GM18861 (cell line): ENCODE data around the gene B3GALT5.

Source experiments
- ATAC-seq: cut with Tn5 transposase; IDR thresholded peaks from one replicate; pipeline ENCODE4 v1.9.1; 2021; ENCODE audit not compliant: unreplicated experiment

Gene B3GALT5

DNA sequence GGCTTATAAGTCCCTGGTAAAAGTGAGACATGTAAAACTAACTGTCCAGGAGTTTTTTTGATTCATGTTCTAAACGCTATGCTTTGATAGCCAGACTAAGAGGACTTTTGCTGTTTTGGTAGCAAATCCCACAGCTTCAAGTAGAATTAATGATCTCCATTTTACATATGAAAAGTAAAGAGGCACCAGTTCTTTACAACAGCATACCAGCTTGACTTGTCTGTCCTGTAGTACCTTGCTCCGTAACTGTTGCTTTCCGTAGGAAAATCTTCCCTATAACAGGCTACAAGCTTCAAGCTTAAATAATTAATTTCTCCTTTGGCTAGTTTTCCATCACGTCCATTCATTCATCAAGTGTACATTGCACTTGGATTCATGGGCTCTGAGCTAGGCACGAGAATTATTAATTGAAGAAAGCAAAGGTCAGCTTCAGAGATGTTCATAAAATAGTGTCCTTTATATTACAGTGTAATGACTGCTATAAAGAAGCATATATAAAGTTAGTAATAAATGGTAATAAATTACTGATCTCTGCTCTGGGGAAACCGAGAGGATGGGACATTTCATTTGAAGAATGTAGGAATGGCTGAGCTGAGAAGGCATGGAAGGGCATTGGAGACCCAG lies 29.2 kb downstream of the B3GALT5 start:
- no peak for ATAC-seq

DNA sequence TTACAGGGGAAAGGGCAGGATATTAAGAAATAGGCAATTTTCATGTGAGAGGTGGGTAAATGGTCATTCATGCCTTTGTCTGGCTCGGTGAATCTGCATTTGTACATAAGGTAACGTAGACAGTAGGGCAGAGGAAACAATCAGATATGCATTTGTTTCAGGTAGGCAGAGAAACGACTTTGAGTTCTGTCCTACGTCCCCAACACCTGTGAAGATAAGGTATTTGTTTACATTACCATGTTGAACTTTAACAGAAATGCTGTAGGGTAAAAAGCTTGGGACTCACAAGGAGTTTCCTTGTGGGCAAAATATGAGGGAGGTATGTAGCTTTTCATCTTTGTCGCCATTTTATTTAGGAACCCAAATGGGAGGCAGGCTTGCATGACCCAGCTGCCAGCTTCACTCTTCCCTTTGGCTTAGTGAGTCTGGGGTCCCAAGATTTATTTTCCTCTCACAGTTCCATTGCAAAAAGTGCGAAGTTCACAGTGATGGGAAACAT lies 31.4 kb downstream of the B3GALT5 start:
- no peak for ATAC-seq

DNA sequence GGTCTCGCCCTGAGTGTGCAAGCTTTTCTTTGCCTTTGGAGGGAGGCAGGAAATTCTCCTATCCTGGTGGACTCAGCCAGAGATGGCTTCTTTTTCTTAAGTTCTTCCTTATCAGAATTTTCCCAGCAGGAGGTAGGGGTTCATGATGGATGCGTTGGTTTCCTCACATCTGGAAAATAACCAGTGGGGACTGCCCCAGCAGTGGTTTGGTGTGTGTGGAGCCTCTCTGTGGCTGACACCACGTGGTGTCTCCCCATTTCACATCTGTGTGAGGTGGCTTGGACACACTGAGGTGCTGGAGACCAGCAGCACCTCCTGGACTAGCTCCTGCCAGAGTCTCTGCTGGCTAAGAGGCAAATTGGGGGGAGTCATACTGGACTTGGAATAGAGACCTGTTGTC lies 32.6 kb downstream of the B3GALT5 start:
- no peak for ATAC-seq

DNA sequence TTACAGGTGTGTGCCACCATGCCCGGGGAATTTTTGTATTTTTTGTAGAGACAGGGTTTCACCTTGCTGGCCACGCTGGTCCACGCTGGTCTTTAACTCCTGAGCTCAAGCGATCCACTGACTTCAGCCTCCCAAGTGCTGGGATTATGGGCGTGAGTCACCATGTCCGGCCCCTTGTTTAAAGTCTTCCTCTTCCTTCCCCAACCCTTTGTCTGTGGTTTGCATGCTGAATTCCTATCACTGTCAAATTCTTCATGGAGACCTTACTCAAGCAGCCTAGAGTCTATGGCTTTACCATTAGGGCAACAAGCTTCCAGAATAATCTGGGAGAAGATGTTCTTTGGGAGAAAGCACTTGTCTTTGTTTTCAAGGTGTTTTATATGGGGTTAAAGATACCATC lies 34.7 kb downstream of the B3GALT5 start:
- ATAC-seq, result no peak

DNA sequence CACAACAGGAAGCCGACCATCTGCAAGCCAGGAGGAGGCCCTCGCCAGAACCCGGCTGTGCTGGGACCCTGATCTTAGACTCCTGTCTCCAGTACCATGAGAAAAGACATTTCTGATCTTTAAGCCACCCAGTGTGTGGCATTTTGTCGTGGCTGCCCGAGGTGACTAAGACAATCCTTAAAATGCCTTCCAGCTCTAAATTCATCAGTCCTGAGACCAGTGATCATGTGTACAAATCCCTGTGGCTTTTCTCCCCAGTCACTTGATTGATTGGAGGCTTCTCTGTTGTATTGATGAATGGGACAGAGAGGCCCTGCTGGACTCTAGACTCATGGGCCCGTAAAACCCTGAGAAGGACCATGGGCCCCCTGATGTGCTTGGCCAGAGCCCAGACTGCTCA lies 36.1 kb downstream of the B3GALT5 start:
- ATAC-seq, result no peak

DNA sequence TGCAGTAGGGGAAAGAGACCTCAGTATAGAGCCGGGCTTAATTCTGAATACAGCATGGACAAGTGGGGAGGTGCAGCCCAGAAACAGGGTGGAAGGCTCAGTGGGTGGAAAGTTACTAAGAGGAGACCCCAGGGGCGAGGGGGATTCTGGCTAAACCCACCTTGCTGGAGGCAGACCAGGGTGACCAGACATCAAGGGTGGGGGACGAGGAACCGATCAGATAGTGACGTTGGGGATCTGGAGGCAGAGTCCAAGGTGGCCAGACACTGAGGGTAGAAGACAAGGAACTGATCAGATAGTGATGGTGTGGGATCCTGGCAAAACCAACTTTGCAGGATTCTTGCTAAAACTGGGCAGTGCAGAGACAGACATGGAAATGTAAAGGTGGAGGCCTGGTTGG lies 36.8 kb downstream of the B3GALT5 start:
- no peak for ATAC-seq

DNA sequence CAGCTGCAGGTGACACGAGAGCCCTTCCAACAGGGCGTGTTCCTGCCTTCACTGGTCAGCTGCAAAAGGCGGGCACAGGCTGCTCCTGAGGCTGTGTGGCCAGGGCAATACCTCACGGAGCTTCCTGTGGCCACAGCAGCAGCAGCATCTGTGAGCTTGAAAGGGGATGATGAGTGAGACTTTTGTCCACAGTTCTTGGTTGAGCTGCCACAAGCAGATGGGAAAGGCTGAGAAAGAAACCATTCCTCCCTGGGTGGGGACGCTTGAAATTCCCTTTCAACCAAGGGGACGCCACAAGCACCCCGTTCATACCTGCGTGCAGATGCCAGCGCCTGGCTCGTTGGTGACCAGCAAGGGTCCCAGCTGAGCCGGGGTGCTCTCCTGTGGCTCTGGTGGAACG lies 37.6 kb downstream of the B3GALT5 start:
- ATAC-seq, result no peak

DNA sequence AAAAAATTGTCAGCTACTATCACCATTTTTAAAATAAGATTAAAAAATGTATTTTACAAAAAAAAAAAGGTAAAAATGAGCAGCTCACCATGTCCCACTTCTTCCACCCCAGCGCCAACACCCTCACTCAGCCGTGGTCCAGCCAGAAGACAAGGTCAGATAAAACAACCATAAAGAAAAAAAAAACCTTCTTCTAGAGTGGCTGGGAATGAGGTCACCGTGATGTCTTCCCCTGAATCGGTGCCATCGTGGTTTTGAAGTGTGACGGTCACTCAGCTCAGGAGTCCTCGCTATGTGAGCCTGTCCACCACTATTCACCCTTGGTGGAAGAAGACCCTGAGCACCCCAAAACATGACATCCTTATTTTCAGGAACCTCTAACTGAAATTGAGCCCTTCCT lies 38.1 kb downstream of the B3GALT5 start:
- ATAC-seq, result no peak

DNA sequence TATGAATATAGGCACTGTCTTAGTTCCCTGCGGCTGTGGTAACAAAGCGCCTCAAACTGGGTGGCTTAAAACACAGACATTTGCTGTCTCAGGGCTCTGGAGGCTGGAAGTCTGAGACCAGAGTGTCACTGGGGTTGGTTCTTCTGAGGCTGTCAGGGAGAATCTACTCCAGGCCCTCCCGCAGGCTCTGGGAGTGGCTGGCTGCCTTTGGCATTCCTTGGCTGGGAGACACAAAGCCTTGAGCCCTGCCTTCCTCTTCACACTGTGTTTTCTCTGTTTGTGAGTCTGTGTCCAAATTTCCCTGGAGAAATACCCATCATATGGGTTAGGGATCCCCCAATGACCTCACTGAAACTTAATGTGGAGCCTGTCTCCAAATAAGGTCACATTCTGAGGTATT lies 38.5 kb downstream of the B3GALT5 start:
- no peak for ATAC-seq

DNA sequence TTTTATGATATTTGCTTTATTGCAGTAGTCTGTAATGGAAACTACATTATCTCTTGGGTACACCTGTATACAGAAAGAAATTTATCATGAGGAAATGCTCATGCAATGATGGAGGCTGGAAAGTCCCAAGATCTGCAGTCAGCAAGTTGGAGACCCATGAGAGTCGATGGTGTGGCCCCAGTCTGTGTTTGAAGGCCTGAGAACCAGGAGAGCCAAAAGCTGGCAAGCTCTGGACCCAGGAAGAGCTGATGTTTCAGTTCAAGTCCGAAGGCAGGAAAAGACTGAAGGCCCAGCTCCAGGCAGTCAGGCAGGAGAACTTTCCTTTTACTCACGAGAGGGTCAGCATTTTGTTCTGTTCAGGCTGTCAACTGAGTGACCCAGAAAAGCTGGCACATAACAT lies 42.2 kb downstream of the B3GALT5 start:
- no peak for ATAC-seq

DNA sequence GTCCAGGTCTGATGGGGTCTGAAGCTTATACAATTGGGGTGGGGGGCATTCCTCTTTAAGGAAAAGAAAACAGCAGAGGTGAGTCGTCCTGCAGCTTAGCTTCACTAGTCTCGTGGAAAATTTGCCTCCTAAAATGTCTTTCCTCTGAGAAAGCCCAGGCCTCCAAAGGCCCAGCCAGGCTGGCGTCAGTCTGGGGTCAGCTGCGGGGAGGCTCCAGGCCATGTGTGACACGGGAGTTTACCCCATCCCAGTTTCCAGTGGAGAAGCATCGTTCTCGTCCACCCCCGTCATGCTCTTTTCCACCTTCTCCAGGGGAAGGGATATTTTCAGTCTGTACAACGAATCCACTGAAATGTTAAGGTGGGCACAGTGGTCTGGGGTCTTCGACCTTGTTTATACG lies 42.8 kb downstream of the B3GALT5 start:
- no peak for ATAC-seq

DNA sequence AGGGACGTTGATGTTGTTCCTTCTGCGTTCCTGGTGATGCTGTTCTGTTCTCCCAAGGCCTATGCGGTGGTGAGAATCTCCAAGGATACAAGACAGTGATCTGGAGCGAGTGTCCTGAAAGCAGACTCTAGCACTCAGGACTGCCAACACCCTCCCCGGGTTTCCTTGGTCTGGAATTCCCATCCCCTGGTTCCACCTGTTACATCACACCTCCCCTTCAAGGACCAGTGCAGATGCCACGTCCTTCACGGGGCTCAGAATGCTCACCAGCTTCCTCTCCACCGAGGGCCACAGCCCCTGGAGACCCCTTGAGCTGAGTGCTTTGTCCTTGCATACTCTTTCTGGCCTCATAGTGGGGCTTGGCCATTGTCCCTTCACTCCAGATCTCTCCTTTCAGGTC lies 43.5 kb downstream of the B3GALT5 start:
- ATAC-seq, result no peak

DNA sequence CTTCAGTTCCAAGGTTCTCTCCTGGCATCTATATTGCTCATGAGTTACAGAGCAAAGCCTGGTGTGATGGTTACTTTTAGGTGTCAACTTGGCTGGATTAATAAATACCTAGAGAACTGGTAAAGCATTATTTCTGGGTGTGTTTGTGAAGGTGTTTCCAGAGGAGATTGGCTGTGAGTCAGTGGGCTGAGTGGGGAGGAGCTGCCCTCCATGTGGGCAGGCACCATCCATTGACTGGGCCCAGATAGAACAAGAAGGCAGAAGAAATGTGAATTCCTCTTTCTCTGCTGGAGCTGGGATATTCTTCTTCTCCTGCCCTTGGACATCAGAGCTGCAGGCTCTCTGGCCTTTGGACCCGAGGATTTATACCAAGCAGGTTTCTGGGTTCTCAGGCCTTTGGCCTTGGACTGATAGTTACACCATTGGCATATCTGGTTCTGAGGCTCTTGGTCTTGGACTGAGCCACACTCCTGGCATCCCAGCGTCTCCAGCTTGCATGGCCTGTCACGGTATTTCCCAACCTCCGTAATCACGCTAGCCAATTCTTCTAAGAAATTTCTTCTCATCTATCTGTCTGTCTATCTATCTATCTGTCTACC lies 44.5 kb downstream of the B3GALT5 start:
- ATAC-seq, result no peak

DNA sequence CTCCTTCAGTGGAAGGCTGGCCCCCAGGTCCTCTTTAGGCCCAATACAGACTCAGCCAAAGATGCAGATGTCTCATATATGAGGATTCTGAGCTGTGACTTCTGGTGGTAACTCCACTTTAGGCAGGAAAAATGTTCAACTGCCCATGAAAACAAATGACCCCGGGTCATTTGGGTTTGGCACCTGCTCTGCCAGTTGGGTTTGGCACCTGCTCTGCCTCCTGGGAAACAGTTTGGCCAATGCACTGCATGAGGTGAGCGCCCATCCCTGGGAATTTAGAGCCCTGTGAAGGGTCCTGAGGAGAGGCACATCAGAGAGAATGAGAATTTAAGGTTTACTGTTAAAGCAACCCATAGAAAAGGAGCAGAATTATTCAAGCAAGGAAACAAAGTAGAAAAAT lies 45.3 kb downstream of the B3GALT5 start:
- ATAC-seq, result no peak

DNA sequence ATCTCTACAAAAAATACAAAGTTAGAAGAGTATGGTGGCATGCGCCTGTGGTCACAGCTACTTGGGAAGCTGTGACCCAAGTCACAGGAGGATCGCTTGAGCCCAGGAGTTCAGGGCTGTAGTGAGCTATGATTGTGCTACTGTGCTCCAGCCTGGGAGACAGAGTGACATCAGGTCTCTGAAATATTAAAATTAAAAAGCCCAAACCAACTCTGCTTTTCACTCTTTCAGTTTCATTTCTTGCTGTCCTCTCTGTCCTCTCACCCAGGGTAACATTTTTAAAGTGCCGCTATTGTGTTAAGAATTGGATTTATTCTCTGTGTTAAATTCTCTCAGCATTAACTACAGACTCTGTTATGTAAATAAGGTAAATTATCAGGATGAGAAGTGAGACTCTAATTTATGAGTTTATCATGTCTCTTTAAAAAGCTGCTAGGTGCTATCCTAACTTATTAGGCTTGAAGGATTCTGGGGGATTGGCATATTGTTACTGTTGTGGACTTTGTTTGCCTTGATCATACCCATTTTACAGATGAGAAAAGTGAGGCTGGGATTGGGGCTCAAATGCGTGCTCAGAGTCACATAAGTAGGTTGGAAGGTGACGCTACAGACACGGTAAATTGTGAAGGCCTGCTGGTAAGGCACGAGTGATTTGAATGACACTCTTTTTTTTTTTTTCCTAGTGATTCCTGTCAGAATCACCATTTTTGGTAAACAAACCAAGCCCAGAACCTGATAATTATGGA lies 46.5 kb downstream of the B3GALT5 start:
- no peak for ATAC-seq

DNA sequence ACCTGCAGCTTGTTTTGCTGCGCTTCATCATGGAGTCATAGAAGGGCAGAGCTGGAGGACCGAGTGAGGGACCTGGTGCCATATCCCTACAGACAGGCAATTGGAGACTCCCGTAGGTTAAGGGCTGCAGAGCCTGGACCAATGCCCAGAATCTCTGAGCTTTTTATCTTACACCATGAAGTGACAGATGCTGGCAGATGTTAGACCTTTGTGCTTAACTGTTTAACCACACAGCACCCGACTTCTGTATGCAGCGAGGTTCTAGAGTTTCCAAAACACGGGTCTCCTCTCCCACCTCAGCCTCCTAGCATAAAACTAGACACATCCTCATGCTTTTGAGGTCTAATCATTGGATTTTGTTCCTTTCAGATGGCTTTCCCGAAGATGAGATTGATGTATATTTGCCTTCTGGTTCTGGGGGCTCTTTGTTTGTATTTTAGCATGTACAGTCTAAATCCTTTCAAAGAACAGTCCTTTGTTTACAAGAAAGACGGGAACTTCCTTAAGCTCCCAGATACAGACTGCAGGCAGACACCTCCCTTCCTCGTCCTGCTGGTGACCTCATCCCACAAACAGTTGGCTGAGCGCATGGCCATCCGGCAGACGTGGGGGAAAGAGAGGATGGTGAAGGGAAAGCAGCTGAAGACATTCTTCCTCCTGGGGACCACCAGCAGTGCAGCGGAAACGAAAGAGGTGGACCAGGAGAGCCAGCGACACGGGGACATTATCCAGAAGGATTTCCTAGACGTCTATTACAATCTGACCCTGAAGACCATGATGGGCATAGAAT lies 47.6 kb downstream of the B3GALT5 start:
- ATAC-seq, result no peak

DNA sequence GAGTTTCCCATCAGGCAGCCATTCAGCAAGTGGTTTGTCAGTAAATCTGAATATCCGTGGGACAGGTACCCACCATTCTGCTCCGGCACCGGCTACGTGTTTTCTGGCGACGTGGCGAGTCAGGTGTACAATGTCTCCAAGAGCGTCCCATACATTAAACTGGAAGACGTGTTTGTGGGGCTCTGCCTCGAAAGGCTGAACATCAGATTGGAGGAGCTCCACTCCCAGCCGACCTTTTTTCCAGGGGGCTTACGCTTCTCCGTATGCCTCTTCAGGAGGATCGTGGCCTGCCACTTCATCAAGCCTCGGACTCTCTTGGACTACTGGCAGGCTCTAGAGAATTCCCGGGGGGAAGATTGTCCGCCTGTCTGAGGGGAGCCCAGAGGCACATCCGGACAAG lies 48.4 kb downstream of the B3GALT5 start:
- no peak for ATAC-seq

DNA sequence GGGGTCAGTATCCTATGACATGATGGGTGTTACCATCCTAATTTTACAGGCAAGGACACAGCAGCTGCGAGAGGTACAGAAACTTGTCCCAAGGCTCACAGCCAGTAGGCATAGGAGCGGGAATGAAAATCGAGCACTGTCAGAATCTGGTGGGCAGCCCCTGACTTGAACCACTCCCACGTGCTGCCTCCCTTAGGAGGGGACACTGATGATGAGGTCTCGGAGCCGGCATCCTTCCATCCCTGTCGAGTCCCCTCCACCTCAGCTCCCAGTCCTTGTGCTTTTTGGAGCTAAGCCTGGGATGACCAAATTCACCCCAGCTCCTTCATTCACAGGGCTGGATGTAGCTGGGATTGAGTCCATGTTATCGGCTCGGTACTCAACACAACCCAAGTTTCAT lies 49.0 kb downstream of the B3GALT5 start:
- no peak for ATAC-seq

DNA sequence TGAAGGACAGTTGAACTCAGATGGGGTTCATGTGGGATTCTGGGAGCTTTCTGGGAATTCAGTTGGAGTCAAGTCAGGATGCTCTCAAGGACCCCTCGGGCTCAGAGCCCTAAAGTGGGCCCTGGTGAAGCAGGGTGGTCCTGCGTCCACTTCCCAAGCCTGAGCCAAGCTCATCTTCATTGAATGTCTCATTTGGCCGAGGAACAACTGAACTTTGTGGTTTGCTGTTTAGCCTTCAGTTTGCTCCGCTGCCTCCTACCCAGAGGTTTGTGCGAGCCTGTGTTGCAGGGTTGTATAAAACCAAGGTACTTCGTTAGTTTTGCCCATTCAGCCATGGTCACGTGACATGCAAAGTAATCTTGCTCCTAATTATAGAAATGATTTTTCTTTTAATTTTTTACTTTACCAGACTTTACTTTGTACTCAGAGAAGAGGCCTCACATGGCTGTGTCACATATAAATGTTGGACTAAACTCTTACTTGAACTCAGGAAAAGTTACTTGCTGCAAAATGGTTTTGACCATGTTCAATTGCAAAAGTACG lies 49.7 kb downstream of the B3GALT5 start:
- ATAC-seq, result no peak

DNA sequence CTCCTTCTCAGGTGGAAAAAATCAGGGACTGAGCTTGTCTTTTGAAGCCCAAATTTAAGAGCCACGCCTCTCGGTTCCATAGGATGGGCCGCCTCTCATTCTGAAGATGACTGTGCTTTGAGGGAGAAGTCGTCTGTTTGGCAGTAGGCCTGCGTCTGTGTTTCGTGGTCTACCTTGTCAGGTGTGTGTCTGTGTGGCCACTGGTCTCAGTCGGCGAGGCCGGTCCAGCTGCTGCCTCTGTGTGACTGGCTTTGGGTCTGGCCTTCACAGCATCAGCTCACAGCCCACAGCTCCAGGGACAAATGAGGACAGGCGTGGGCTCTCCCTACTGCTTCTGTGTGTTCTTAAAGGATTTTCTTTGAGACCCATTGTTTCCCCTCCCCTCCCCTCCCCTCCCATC lies 50.3 kb downstream of the B3GALT5 start:
- no peak for ATAC-seq

DNA sequence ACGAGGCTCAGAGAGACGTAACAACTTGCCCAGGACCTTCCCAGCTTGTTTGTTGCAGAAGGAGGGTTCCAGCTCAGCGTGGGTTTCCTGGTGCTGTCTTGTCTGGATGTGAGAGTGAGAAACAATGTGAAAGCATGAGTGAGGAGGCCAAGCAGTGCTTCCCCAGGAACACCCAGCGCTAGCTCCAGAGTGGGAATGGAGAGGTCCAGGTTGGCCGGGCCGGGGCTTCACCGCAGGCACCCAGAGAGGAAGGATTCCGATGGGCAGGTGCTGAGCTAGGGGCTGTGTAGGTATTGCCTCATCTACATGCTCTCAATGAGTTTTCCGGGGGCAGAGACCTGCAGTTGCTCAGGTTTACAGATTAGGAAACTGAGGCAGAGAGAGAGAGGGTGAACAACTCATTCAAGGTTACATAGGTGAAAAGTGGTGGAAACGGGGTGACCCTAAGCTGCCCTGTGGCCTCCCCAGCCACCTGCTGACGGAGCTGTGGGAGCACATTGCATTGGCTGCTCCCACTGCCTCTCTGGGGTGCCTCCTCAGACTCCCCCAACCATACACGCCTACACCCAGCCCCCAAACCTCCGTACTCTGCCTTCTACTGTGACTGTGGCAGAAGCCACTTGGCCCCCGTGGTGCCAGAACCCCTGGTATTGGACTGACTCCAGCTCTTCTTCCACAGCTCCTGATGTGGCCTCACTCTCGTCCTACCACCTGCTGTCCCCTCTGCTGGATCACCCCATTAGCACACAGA lies 51.2 kb downstream of the B3GALT5 start:
- ATAC-seq, result no peak
